Activated CD4-positive, CD25-positive, alpha-beta regulatory T cell treated with anti-CD3 and anti-CD28 coated beads, Interleukin-2, amount 50 U/mL, for 72 hours (primary cell): ENCODE measurements around the gene WDR38.
"Not testable (repeated sequence)": the region's sequence is repeated elsewhere in the genome, so short reads cannot be mapped to it uniquely, and the experiment has no call there.

Experiments used
- DNase-seq: peaks from one replicate; pipeline ENCODE4 v3.0.0; 2021

WDR38 gene

DNA sequence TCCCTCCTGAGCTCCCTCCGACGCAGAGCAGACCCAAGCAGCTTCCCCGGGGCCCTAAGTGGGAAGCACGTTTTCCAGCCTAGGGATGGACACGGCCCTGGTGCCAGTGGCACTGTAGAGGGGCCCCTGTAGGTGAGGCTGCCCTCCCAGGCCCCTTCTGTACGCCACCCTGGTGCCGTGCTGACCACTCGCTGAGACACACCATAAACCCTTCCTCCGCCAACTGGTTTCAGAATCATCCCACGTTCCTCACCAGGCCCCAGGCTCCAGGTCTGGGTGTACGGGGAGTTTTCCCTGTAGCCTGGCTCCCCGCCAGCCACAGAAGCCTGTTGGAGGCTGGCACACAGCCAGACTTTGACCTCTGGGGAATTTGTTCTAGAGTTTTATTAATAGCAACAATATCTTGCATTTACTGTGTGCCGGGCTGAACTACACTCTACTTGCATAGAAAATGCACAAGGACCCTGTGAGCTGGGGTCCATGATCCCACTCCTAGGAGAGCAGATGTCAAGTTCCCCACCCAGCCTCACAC, 18.2 kb upstream of the WDR38 start:
- DNase-seq, result no peak

DNA sequence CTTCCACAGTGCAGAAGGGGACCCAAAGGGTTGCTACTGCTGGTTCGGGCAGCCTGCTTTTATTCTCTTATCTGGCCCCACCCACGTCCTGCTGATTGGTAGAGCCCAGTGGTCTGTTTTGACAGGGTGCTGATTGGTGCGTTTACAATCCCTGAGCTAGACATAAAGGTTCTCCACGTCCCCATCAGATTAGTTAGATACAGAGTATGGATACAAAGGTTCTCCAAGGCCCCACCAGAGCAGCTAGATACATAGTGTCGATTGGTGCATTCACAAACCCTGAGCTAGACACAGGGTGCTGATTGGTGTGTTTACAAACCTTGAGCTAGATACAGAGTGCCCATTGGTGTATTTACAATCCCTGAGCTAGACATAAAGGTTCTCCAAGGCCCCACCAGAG, 15.1 kb upstream of the WDR38 start:
- DNase-seq, result not testable (repeated sequence)

DNA sequence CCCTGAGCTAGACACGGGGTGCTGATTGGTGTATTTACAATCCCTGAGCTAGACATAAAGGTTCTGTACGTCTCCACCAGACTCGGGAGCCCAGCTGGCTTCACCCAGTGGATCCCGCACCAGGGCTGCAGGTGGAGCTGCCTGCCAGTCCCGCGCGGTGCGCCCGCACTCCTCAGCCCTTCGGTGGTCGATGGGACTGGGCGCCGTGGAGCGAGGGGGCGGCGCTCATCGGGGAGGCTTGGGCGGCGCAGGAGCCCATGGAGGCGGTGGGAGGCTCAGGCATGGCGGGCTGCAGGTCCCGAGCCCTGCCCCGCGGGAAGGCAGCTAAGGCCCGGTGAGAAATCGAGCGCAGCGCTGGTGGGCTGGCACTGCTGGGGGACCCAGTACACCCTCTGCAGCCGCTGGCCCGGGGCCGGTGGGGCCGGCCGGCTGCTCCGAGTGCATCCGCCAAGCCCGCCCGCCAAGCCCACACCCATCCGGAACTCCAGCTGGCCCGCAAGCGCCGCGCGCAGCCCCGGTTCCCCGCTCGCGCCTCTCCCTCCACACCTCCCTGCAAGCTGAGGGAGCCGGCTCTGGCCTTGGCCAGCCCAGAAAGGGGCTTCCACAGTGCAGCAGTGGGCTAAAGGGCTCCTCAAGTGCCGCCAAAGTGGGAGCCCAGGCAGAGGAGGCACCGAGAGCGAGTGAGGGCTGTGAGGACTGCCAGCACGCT, 14.5 kb upstream of the WDR38 start:
- DNase-seq, result not testable (repeated sequence)

DNA sequence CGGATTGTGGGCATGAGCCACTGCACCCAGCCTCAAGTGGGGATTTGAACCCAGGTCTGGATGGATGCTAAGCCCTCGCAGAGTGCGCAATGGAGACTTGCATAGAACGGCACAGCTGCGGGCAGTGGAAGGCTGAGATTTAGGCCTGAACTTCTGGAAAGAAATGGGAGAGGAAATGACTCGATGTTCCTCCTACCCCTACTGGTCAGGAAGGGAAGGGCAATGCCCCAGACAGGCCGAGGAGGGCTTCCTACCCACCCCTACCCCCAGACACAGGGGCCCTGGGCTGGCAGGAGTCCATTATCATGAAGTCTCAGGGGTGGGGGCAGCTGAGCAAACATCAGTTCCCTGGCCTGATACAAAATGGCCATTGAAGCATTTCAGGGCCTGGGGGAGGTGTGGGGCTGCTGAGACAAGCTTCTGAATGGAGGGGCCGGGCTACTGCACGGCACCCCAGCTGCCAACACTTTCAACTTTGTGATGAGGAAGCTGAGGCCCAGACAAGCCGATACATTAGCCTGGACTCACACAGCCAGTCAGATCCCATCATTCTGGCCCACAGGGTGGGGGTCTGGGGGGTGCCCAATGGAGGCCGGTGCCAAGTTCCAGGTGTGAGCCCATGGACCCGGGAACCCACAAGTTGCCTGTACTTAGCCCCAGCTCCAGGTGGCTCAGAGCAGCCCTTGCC, 13.5 kb upstream of the WDR38 start:
- DNase-seq, result no peak

DNA sequence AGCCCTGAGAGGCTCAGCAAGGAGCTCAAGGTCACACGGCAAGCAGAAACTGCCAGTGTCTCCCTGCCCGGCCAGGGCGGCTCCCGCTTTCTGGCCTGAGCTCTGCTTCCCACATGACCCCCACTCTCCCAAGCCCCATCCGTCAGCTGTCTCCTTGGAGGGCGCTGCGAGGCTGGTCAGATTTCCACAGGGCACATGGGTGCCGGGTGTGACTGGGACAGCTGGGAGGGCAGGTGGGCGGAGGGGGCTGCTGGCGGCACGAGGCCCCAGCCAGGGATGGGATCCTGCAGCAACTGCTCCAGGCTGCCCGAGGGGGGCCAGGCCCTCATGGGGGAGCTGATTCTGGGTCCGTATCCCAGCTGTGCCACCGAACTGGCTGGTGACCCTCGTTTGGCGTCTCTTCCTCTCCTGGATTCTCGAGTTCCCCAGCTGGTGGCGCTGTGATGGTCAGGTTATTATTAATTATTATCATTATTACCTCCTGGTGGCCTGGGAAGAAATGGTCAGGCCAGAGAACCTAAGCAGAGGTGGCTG, 12.9 kb upstream of the WDR38 start:
- DNase-seq, result no peak

DNA sequence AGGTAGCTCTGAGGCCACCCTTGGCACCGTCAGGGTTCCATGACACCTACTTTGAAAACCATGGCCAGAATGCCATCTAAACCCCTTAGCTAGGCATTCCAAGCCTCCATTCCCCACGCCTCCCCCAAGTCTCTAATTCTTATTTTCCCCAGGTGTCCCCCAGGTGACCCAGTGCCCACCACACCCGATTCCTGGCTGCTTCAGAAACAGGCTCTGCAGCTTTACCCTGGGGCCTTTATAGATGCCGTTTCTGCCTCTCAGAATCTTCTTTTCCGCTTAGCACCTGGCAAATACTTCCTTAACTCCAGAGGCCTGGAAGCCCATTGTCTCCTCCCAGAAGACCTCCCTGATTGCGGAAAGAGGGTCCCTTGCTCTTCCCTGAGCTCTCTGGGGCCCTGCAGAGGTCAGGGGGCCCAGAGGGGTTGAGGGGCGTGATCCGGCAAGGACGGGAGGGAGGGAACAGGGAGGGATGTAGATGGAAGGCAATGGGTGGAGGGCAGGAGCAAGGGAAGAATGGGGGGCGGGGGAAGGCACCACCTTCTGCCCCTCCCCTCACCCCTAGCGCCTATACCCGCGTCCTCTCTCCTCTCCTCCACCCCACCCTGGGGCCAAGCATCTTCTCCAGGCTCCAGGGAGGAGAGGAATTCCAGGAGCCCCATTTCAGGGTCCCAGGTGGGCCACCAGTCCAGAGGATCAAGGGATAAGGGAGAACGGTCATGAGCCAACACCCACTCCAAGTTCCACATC, 12.0 kb upstream of the WDR38 start:
- DNase-seq, result no peak

DNA sequence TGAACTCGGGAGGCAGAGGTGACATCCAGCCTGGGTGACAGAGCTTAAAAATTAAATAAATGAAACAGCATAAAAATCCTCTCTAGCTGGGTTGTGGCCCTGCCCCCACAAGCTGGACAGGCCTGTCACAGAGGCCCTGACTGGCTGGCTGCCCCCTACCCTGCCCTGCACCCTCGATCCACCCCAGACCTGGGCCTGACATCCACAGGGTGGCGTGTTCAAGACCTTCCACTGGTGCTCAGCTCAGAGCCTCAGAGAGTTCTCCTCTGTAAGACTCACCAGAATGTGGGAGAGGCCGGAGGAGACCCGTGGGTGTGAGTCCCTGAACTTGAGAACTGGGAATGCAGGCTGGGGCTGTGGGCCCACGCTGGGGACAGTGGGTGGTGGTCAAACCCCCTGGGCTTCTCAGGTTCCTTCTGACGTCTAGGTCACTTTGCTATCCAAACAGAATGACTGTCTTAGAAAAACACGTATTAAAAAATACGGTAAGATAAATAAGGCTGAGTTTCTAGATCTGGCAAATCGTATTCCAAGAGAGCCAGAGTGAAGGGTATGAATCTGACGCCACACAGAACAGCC, 9.7 kb upstream of the WDR38 start:
- no peak for DNase-seq

DNA sequence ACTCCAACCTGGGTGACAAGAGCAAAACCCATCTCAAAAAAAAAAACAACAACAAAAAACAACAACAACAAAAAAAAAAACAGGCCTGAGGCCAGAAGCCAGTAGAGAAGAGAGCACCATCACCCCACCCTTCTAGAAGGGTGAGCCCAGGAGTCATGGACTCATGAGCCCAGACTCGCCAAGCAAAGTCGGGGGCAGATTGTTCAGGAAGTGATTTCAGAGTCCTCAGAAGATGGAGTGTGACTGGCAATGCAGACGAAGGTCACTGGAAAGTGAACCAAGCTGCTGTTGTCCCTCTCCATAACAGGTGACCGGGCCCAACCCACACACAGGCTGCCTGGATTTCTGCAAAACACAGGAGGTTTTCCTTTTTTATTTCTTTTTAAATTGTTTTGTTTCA, 9.0 kb upstream of the WDR38 start:
- DNase-seq, result no peak

DNA sequence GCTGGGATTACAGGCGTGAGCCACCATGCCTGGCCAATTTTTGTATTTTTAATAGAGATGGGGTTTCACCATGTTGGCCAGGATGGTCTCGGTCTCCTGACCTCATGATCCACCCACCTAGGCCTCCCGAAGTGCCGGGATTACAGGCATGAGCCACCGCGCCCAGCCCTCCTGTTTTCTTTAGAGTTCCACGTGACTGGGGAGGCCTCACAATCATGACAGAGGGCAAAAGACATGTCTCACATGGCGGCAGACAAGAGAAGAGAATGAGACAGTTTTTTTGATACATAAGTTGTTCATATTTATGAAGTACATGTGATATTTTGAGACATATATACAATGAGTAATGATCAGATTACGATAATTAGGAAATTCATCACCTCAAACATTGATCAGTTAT, 6.8 kb upstream of the WDR38 start:
- not testable (repeated sequence) for DNase-seq

DNA sequence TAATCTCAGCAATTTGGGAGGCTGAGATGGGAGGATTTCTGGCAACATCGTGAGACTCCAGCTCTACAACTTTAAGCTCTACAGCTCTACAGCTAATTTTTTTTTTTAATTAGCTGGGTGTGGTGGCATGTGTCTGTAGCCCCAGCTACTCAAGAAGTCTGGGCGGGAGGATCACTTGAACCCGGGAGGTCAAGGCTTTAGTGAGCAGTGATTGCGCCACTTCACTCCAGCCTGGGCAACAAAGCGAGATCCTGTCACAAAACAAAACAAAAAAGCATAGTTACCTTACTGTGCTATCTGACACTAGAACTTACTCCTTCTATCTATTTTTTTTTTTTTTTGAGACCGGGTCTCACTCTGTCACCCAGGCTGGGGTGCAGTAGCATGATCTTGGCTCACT, 6.3 kb upstream of the WDR38 start:
- DNase-seq, result no peak

DNA sequence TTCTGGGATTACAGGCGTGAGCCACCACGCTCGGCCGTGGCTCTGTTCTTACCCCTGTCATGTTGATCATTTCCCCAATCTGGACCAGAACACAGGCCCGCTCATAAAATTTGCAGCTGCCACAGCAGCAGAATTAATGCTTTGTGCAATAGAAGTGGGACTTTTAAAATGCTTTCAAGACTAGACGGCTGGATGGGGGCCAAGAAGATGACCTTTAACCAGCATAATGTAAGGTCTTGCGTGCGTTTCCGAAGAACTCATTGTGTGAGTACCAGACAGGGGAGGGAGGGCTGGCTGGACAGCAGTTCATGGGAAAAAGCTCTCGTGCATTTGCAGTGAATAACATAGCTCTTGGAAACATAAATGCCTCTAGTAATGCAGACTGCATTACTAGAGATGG, 3.5 kb upstream of the WDR38 start:
- DNase-seq, result no peak

DNA sequence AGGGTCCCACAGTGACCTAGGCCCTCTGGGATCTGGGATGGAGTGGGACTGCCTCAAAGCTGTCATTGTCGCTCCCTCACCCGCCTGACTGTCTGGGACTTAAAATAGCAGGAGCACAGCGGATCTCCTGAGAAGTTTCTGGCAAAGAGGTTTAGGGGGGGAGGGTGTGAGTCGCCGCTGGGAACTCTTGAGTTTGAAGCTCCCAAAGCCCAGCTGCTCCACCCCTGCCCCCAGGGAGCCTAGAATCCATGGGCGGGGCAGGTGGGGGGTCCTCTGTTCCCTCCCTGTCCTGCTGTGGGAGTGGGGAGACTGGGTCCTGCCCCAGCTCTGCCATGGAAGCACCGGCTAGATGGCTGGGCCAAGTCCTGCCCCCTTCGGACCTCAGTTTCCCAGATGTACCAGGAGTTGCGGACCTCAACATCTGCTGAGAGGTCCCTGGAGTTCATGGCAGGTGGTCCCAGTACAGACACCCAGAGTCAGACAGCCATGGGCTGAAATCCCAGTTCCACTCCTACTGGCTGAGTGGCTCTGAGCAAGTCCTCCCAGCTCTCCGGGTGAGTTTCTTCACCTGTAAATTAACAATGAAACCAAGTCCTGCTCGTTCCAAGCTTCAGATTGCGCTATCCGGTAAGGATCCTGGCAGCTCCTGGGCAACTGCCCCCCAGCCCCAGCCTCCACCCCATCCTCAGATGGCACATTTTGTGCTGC, 985 bp upstream of the WDR38 start:
- DNase-seq, result no peak

DNA sequence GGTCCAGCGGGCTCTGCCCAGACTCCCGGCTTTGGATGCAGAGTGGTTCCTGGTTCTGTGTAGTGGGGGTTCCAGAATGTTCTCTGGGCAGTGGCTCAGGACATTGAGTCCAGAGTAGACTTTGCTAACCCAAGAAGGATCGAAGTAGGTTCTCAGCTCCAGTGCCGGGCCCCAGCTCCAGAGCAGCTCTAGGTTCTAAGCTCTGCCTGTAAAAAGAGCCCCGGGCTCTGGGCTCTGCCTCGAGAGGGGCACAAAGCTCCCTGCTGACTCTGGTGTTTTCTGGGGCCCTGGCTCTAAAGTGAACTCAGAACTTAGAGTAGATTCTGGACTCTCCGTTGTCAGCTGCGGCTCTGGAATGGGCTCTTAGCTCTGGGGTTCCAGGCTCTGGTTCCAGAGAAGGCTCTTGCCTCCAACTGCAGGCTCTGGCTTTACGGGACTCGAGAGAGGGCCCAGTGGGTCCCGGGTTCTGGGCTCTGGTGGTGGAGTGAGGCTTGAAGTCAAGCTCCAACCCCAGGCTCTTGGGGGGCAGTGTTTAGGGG, 414 bp downstream of the WDR38 start:
- no peak for DNase-seq

DNA sequence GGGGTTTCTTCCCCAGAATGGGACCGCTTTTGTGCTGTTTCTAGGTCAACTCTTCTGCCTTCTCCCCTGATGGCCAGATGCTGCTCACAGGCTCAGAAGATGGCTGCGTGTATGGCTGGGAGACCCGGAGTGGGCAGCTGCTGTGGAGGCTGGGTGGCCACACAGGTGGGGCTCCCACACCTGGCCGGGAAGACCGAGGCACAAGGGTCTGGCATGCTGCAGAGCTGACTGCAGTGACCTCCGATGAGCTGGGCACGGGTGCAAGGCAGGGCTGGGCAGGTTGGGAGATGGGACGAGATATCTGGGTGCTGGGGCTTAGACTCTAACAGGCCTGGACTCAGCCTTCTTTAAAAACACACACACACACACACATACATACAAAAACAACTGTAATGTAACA, 901 bp downstream of the WDR38 start:
- no peak for DNase-seq

DNA sequence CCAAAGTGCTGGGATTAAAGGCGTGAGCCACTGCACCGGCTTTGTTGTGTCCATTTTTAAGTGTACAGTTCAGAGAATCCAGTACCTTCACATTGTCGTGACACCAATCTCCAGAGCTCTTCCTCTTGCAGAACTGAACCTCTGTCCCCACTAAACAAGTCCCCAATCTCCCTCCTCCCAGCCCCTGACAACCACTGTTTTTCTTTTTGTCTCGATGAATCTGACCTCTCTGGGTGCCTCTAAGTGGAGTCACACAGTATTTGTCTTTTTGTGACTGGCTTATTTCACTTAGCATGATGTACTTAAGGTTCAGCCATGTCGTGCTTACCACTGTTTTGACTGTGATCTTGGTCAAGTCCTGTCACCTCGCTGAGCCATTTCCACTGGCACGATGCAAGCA, 1.6 kb downstream of the WDR38 start:
- DNase-seq, result no peak

DNA sequence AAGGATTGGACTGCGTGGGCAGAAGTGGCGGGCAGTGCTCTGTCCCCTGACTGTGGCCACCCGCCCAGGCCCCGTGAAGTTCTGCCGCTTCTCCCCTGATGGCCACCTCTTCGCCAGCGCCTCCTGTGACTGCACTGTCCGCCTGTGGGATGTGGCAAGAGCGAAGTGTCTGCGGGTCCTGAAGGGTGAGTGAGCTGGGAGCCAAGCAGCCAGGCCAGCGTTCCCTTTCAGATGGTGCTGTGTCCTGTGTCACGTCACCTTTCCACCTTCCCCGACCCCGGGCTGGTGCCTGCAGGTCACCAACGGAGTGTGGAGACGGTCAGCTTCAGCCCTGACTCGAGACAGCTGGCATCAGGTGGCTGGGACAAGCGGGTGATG, 2.3 kb downstream of the WDR38 start:
- DNase-seq, result no peak

DNA sequence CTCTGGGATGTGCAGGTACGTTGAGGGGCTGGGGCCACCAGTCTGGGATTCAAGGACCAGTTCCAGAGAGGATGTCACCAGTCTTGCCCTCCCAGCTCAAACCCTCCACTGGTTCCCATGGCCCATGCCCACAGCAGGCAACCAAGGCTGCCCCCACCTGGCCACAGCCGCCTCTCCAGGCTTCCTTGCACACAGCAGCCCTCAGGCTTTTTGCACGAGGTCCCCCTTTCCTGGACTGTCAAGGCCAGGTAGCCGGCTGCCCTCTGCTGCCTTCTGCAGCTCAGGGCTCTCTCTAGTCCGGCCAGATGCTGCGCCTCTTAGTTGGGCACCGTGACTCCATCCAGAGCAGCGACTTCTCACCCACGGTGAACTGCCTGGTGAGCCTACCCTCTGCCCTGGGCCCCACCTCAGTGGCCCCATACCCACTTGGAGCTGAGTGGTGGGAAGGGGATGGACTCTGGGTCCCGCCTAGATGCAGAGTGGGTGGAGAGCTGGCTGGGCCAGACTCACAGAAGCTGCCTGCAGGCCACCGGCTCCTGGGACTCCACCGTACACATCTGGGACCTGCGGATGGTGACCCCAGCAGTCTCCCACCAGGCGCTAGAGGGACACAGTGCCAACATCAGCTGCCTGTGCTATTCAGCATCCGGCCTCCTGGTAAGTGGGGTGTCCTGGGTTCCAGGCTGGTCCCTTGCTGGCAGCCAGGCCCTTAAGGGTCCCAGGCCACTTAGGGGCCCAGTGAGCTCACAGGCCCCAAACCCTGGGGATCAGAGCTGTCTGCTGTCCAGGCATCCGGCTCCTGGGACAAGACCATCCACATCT, 2.9 kb downstream of the WDR38 start:
- DNase-seq, result no peak

DNA sequence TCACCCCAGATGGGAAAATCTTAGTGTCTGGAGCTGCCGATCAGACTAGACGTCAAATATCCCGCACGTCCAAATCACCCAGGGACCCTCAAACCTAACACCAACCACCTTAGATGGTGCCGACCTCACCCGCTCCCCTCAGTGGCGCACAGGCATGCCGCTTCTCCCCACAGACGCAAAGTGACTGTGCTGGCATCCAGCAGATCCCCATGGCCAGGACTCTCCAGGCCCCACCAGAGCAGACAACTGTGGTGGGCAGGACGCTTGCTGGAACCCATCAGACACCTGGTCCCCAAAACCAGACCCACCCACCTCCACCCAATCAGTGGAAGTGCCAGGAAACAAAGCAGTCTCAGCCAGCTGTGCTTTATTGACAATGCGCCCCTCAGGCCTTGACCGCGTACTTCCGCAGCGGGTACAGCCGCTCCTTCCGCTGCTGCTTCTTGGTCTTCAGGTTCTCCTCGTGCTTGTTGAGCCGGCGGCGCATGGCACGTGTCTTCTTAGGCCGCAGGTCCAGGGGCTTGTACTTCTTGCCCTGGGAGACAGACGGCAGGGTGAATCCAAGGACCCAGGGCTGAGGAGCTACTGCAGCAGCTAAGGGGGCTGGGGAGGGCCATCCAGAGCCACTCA, 4.4 kb downstream of the WDR38 start:
- DNase-seq, result no peak

DNA sequence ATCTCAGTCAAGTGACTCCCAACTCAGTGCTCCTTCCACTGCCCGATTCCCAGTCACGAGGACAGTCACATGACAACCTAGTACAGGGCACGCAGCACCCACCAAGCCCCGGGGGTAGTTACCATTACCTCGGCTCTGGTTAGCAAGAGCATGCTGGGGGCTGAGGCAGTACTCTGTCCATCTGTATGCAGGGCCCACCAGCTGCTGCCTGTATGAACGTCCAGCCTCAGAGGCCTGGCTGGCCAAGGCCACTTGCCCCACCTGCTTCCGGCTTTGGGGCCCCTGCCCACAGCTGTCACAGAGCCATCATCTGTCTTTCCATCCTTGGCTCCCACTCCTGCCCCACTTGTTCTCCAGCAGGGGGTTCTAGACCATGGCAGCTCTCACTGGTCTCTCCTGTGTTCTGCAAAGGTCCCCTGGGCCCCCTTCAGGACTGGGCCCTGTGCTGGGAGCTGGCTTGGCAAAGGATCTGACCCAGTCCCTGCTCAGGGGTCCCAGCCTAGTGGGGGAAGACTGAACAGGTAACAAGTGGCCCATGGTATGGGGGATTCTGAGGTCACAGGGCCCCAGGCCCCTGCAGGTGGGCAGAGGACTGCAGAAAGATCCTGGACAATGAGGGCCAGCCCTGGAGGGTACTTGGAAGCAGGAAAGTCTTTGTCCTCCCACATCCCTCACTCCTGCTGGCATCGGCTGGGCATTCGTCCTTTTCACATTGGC, 5.2 kb downstream of the WDR38 start:
- DNase-seq, result no peak
